ENCODE measurements around the gene EFHC2. TPM values are rescaled to one million over a fixed set of nuclear protein-coding genes. Genes with fewer than 3 reads are reported as not detected.

EFHC2 gene
- total and polyA plus RNA-seq, 2 of the 8 experiments (the other 6 are each of a cell fraction or from before 2014, with no cell fraction given) = 1.8 to 3.4 TPM

DNA sequence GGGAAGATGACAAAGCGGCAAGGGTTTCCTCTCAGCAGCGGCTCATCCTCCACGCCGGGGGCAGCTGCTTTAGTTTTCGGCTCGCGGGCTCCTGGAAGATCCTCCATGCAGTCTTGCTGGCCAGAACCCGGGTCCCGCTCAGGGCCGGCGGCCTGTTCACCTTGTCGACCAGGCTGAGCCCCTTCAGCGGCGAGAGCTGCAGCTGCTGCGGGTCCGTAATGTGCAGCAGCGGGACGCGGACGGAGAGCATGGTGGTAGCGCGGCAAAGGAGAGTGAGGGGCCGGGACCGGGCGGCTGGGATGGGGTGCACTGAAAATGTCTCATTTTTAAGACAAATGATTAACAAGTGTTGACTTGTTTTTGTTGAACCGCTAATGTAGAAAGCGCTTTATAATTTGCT lies 33.2 kb downstream of the EFHC2 start (continued):
- no peak for TF ChIP-seq EP300 (IDR thresholded peaks at IDR 0.05; ENCODE audit: borderline replicate concordance in 1 of 2, low read depth in 2 of 2, low read length in 2 of 2)
- TF ChIP-seq CHD2 (IDR thresholded peaks at IDR 0.05; ENCODE audit: low read length) = no peak
